GM20000 (cell line): ENCODE results near the gene PAOX.

Experiments used
- DNase-seq: peaks from one replicate; pipeline ENCODE4 v3.0.0; 2012; ENCODE audit warnings: low spot score
- CTCF ChIP-seq: IDR thresholded peaks from 2 replicates; pipeline ENCODE4 v1.5.1; 2012; ENCODE audit warnings: mild to moderate bottlenecking, control low read depth; ENCODE audit errors: extremely low read depth, missing control alignments

The PAOX gene

GRCh38 chr10:133399123-133399601 lies 20.1 kb downstream of the PAOX start:
- no peak for TF ChIP-seq CTCF
- no peak for DNase-seq

DNA sequence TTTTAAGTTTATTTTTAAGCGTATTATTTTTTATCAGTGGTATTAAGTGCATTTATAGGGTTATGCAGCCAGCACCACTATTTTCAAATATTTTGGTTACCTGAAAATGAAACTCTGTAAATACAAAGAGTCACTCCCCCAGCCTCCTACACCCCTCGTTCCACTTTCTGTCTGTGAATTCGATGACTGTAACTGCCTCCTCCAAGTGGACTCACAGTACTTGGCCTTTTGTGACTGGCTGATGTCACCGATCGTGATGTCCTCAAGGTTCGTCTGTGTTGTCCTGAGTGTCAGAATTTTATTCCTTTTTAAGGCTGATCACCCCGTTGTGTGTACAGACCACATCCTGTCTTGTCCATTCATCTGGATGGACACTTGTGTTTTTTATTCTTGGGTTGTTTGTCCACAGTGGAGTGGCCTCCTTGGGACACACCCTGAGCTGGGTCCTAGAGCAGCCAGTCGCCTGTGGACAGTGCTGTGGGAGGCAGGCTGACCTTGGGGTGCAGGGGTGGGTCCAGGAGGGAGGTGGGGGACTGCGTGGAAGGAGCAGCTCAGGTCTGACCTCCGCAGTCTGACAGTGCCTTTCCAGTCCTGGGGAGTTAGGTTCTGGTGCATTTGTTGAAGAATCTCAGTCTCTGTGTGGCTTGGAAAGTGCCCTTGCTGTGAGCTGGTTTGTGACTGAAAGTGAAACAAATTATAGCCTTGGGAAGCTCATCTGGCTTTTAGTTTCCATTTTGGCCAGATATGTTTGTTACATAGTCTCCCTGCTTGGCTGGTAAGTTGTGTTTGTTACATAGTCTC lies 21.8 kb downstream of the PAOX start:
- peak; percentile 73 for DNase-seq
- no peak for TF ChIP-seq CTCF

- TF ChIP-seq CTCF, result no peak
- DNase-seq, result no peak
Measured at GRCh38 chr10:133401500-133401899, 22.4 kb downstream of the PAOX start.

DNA sequence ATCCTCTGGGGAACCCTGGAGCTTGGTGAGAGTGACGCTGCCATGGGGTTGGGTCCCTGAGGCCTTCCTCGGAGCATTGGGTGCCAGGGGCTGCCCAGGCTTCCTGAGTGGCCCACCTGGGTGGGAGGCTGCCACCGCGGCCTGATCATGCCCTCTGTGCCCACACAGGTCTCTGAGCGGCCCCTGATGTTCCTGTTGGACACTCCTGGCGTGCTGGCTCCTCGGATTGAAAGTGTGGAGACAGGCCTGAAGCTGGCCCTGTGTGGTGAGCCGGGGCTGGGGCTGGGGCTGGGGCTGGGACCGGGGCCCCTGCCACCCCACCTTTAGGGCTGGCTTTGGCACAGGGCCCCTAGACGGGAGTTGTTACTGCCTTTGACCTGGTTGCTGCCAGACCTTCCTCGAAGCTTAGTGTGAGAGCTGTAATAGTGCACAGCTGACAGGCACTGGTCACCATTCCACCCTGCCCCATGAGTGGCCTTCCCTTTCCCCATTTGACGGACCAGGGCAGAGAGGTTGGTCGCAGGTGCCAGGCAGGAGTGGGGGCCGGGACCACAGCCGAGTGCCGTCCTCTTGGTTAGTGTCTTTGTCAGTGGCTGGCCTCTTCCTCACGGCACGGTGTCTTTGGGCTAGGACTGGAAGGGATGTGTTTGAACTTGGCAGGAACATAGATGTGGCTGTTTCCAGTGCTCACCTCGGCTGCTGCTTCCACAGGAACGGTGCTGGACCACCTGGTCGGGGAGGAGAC lies 23.1 kb downstream of the PAOX start:
- no peak for DNase-seq

DNA sequence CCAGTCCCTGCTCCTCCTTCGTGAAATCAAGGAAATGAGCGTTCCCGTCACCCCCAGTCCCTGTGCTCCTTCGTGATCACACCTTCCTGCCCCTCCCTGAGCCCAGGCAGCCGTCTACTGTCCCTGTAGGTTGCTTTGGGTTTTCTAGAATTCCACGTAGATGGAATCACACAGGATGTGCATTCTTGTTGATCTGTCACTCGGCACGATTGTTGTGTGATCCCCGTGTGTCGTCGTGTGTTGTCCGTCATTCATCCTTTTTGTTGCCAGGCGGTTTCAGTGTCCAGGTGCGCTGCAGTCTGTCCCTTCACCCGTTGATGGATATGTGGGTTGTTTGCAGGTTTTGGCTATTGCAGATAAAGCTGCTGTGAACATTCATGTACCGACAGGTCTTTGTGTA lies 24.3 kb downstream of the PAOX start:
- no peak for DNase-seq
- TF ChIP-seq CTCF, result no peak

More for the DNA sequence above, 23.1 kb downstream of the PAOX start:
- no peak for TF ChIP-seq CTCF

GRCh38 chr10:133403784-133404183 lies 24.7 kb downstream of the PAOX start:
- no peak for DNase-seq
- TF ChIP-seq CTCF, result no peak

DNA sequence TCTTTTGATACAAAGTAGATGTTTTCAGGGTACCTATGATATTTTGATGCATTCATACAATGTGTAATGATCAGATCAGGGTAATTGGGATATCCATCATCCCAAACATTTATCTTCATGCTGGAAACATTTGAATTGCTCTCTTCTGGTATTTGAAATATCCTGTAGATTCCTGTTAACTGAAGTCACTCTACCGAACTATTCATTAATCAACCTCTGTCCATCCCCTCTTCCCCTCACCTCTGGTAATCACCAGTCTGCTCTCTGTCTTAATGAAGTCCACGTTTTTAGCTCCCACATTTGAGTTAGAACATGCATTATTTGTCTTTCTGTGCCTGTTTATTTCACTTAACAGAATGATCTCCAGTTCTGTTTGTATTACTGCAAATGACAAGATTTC lies 26.2 kb downstream of the PAOX start:
- TF ChIP-seq CTCF, result no peak
- DNase-seq, result no peak
